ENCODE data around the gene NFASC.

Gene NFASC

DNA sequence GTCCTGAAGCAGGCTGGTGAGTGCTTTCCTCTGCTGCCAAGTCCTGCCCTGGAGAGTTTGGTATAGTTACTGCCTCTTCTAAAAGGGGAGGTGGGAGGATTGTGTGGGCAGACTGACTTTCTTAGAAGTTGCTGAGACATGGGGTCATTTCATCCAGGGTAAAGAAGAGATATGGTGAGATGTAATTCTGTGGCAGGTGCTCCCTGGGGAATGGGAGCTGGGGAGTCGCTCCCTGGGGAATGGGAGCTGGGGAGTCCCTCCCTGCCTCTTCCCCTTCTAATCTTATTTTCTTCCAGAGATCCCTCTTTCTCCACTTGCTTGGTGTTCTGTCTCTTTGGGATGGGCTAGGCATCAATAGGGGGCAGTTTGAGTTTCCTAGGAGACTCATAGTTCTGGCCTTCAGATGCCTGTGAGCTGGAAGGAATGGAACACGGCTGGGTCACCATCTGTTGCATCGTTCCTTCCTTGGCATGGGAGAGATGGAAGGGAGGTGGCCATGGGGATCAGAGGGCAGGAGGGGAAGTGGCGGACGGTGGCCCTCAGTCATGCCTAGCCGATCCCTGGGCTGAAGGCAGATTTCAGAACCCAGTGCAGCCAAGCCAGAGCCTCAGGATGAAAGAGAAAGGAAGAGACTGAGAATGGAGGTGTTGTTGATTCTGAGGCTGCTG, 59.0 kb downstream of the NFASC start:
- TF ChIP-seq, protein P1, sequence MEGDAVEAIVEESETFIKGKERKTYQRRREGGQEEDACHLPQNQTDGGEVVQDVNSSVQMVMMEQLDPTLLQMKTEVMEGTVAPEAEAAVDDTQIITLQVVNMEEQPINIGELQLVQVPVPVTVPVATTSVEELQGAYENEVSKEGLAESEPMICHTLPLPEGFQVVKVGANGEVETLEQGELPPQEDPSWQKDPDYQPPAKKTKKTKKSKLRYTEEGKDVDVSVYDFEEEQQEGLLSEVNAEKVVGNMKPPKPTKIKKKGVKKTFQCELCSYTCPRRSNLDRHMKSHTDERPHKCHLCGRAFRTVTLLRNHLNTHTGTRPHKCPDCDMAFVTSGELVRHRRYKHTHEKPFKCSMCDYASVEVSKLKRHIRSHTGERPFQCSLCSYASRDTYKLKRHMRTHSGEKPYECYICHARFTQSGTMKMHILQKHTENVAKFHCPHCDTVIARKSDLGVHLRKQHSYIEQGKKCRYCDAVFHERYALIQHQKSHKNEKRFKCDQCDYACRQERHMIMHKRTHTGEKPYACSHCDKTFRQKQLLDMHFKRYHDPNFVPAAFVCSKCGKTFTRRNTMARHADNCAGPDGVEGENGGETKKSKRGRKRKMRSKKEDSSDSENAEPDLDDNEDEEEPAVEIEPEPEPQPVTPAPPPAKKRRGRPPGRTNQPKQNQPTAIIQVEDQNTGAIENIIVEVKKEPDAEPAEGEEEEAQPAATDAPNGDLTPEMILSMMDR (conservative IDR thresholded peaks at IDR 0.05; ENCODE audit: low read length), result no peak
- H3K4me3 ChIP-seq (ENCODE audit: low read length), result no peak overlapping the region
- DNase-seq (ENCODE audit: low read depth), result no peak

DNA sequence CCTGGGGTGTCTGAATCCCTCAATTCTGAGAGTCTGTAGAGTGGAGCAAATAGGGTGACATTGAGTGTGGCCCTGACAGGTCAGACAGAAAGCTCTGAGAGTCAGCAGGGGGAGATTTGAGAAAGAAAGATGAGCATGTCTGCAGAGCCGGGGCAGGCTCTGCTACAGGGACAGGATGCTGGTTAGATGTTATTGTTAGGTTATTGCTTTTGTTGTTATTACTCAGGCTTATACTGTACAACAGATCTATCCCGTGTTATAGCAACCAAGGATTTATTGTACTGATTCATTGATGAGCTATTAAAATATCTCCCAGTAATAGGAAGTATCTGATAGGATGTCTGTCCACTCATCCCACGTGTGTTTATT, 59.5 kb downstream of the NFASC start:
- DNase-seq (ENCODE audit: low read depth), result no peak
- TF ChIP-seq, protein P1 (conservative IDR thresholded peaks at IDR 0.05; ENCODE audit: low read length), result no peak
- H3K4me3 ChIP-seq (ENCODE audit: low read length), result no peak overlapping the region

DNA sequence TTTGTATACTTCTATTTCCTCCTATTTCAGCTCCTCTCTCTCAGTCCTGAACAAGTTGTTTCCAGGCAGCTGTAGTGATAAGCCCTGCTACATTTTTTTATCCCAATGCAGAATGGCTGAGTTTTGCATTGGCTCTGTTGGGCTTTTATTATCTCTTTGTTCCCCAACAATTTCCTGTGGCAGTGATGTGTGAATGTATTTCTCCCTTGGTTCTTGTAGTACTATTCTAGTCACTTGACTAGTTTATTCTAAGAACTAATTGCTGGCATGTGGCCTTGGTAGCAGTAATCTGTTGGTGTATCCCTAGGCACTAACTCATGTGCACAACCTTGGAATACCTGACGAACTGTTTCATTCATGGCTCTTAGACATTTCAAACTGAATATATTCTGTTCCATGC, 60.7 kb downstream of the NFASC start:
- TF ChIP-seq, protein P1 (conservative IDR thresholded peaks at IDR 0.05; ENCODE audit: low read length), result no peak
- no peak for DNase-seq (ENCODE audit: low read depth)

DNA sequence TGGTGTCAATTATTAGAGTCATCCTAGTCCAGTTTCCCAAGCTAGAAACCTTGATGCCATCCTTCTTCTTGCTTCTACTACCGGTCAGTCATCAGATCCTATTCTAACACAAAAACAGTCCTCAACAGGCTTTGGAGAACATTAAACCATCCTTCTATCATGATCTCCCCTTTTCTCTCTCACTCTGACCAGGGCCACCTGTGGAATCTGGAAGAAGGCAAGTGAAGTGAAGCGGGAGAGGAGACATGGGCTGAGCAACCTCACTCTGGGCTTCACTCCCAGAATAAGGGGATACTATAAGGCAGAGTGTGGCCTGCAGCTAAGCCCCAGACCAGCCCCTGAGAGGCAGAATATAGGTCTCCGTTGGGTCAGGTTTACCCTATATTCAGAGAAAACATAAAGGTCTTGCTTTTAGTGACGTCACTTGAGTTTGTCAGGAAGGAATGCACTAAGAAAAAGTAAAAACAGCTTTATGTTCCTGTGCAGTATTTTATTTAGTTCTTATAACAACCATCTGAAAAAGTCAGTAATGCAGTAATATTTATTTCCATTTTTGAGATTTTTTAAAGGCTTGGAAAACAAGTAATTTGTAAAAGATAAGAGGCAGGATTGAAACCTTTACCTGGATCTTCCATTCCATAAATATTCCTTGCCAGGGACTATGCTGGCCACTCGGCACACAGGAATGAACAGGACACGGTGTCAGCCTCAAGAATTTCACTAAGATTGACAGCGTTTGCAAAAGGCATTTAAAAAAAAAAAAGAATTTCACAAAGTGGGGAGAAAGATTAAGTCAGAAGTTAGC, 61.3 kb downstream of the NFASC start:
- DNase-seq (ENCODE audit: low read depth), result no peak
- TF ChIP-seq, protein P1 (conservative IDR thresholded peaks at IDR 0.05; ENCODE audit: low read length), result no peak

More for the DNA sequence above, 60.7 kb downstream of the NFASC start:
- no peak overlapping the region for H3K4me3 ChIP-seq (ENCODE audit: low read length)

DNA sequence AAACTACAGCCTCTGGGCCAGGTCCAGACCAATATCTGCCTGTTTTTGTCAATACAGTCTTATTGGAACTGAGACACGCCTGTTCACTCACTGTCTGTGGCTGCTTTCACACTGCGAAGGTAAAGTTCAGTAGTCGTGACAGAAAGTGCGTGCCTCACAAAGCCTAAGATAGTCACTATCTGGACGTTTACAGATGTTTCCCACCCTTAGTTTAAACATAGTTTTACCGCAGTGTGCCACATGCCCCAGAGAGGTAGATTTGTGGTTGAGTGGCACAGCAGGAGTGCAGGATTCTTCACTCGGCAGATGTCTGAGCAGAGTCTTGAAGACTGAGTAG, 61.9 kb downstream of the NFASC start:
- TF ChIP-seq, protein P1 (conservative IDR thresholded peaks at IDR 0.05; ENCODE audit: low read length), result no peak
- DNase-seq (ENCODE audit: low read depth), result no peak
- H3K4me3 ChIP-seq (ENCODE audit: low read length), result no peak overlapping the region

More for the DNA sequence above, 61.3 kb downstream of the NFASC start:
- H3K4me3 ChIP-seq (ENCODE audit: low read length), result no peak overlapping the region

DNA sequence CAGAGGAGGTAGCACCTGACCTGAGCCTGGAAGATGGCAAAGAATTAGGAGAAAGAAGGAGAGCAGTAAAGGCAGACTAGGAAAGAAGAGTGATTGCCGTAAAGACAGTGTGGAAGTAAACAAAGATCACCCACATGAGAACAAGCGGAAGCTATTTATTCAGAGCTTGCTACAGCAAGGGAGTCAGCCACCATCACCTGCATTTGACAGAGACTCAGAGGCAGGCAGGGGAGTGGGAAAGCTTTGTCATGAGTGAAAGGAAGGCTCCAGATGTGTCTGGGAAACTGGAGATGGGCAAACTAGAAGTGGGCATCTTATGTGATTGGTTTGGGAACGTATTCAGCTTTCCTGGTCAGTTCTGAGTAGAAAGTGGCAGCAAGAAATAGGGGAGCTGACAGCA, 64.5 kb downstream of the NFASC start:
- TF ChIP-seq, protein P1 (conservative IDR thresholded peaks at IDR 0.05; ENCODE audit: low read length), result no peak
- H3K4me3 ChIP-seq (ENCODE audit: low read length), result no peak overlapping the region
- no peak for DNase-seq (ENCODE audit: low read depth)

DNA sequence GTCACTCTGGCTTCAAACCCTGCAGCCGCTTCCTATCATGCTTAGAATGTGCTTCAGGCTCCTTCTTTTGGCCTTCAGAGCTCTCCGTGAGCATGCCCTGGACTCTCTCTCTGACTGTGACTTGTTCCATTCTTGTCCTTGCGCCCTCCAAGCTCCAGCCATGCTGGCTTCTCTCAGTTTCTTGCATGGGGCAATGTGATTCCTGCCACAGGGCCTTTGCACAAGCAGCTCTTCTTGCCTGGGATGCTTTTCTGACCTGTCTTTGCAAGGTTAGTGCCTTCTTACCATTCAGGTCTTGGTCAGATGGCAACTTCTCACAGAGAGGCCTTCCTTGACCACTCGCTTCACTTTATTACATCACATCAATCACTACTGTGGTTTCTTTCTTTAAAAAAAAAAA, 66.1 kb downstream of the NFASC start:
- no peak overlapping the region for H3K4me3 ChIP-seq (ENCODE audit: low read length)
- TF ChIP-seq, protein P1 (conservative IDR thresholded peaks at IDR 0.05; ENCODE audit: low read length), result no peak
- no peak for DNase-seq (ENCODE audit: low read depth)
